HG02970 (cell line): ENCODE data around the gene ZNF277.
A peak's percentile ranks its signal among the peaks of the same experiment; 100 is the strongest.

Experiments used
- ATAC-seq: cut with Tn5 transposase; IDR thresholded peaks from one replicate; pipeline ENCODE4 v1.9.1; 2021; ENCODE audit warnings: mild to moderate bottlenecking, moderate library complexity, moderate number of reproducible peaks; ENCODE audit not compliant: unreplicated experiment, low FRiP score

Gene ZNF277

GRCh38 chr7:112206238-112206990, at the start of gene ZNF277, which contains the start of gene DOCK4:
Gene ZNF277 (plus strand): TSS chr7:112206695. CDS start chr7:112206717, 22 bp downstream.
Gene DOCK4 (minus strand): TSS chr7:112206399. CDS start chr7:112206138, 261 bp downstream.
- peak; percentile 98 for ATAC-seq

- no peak for ATAC-seq
Observed at GRCh38 chr7:112157072-112157471, 49.4 kb upstream of the ZNF277 start.

GRCh38 chr7:112159351-112159750, 47.1 kb upstream of the ZNF277 start:
- no peak for ATAC-seq

GRCh38 chr7:112160130-112160770, 46.2 kb upstream of the ZNF277 start:
- ATAC-seq: no peak

- no peak for ATAC-seq
Observed at GRCh38 chr7:112160771-112161150, 45.7 kb upstream of the ZNF277 start.

- ATAC-seq: no peak
Observed at GRCh38 chr7:112161253-112162141, 45.0 kb upstream of the ZNF277 start.

GRCh38 chr7:112162142-112162766, 44.2 kb upstream of the ZNF277 start:
- no peak for ATAC-seq

GRCh38 chr7:112162784-112163506, 43.5 kb upstream of the ZNF277 start:
- ATAC-seq: no peak

GRCh38 chr7:112167147-112167546, 39.3 kb upstream of the ZNF277 start:
- no peak for ATAC-seq

GRCh38 chr7:112168915-112169314, 37.6 kb upstream of the ZNF277 start:
- no peak for ATAC-seq

- no peak for ATAC-seq
Observed at GRCh38 chr7:112171673-112172072, 34.8 kb upstream of the ZNF277 start.

GRCh38 chr7:112172870-112173567, 33.5 kb upstream of the ZNF277 start:
- ATAC-seq: no peak

- no peak for ATAC-seq
Observed at GRCh38 chr7:112173568-112173905, 33.0 kb upstream of the ZNF277 start.

GRCh38 chr7:112174192-112174591, 32.3 kb upstream of the ZNF277 start:
- no peak for ATAC-seq

GRCh38 chr7:112176241-112176640, 30.3 kb upstream of the ZNF277 start:
- ATAC-seq: no peak

- no peak for ATAC-seq
Observed at GRCh38 chr7:112176693-112177415, 29.6 kb upstream of the ZNF277 start.

- ATAC-seq: no peak
Observed at GRCh38 chr7:112180223-112180622, 26.3 kb upstream of the ZNF277 start.

- no peak for ATAC-seq
Observed at GRCh38 chr7:112182749-112183148, 23.7 kb upstream of the ZNF277 start.

GRCh38 chr7:112183266-112183665, 23.2 kb upstream of the ZNF277 start:
- no peak for ATAC-seq
